Measurements from ENCODE around the gene SUN5. TPM values are rescaled to one million over a fixed set of nuclear protein-coding genes. Genes with fewer than 3 reads are reported as not detected.
"Not testable (repeated sequence)": the region's sequence is repeated elsewhere in the genome, so short reads cannot be mapped to it uniquely, and the experiment has no call there.

SUN5 gene
- total RNA-seq, 1 experiment from 2014 or later: not detected

GRCh38 chr20:32962646-32963045 lies 41.6 kb downstream of the SUN5 start:
- not testable (repeated sequence) for H3K4me1 ChIP-seq (ENCODE audit: low read length); H3K4me3 ChIP-seq (ENCODE audit: low read length); H3K27me3 ChIP-seq (ENCODE audit: low read length); H3K9me2 ChIP-seq (replicated peaks; ENCODE audit: insufficient read depth, low read length); H2AFZ ChIP-seq (ENCODE audit: low read length); H3K79me2 ChIP-seq (ENCODE audit: low read length); DNase-seq; H3K27ac ChIP-seq (ENCODE audit: low read length); H3K9ac ChIP-seq (ENCODE audit: low read length); H3K36me3 ChIP-seq (ENCODE audit: insufficient read depth, low read length); H4K20me1 ChIP-seq (ENCODE audit: insufficient read depth, low read depth, low read length); H3K9me3 ChIP-seq (ENCODE audit: low read length); H3K4me2 ChIP-seq (ENCODE audit: low read depth, low read length, poor library complexity, severe bottlenecking)

GRCh38 chr20:32962053-32962452 lies 42.2 kb downstream of the SUN5 start:
- Histone ChIP-seq H3K27me3 (ENCODE audit: low read length) (no peaks in the 10 kb centered on the region), H3K27ac (ENCODE audit: low read length) (no peak overlapping the region), H3K9ac (ENCODE audit: low read length) (no peak overlapping the region), H3K4me3 (ENCODE audit: low read length) (no peak overlapping the region), H3K4me1 (ENCODE audit: low read length) (no peaks in the 10 kb centered on the region), H3K9me3 (ENCODE audit: low read length) (no peaks in the 10 kb centered on the region), H3K36me3 (ENCODE audit: insufficient read depth, low read length) (no peaks in the 10 kb centered on the region), H3K4me2 (ENCODE audit: low read depth, low read length, poor library complexity, severe bottlenecking) (no peak overlapping the region), H4K20me1 (ENCODE audit: insufficient read depth, low read depth, low read length) (no peaks in the 10 kb centered on the region), H2AFZ (ENCODE audit: low read length) (no peak overlapping the region), H3K9me2 (replicated peaks; ENCODE audit: insufficient read depth, low read length) (no peaks in the 10 kb centered on the region), H3K79me2 (ENCODE audit: low read length) (no peaks in the 10 kb centered on the region)
- DNase-seq: no peak

GRCh38 chr20:32960849-32961731 lies 43.1 kb downstream of the SUN5 start:
- Histone ChIP-seq H3K9me3 (ENCODE audit: low read length) (no peaks in the 10 kb centered on the region), H3K4me3 (ENCODE audit: low read length) (no peak overlapping the region), H3K27ac (ENCODE audit: low read length) (no peak overlapping the region), H3K4me1 (ENCODE audit: low read length) (no peaks in the 10 kb centered on the region), H3K9me2 (replicated peaks; ENCODE audit: insufficient read depth, low read length) (no peaks in the 10 kb centered on the region), H3K4me2 (ENCODE audit: low read depth, low read length, poor library complexity, severe bottlenecking) (no peak overlapping the region), H3K9ac (ENCODE audit: low read length) (no peak overlapping the region), H3K36me3 (ENCODE audit: insufficient read depth, low read length) (no peaks in the 10 kb centered on the region), H3K27me3 (ENCODE audit: low read length) (no peaks in the 10 kb centered on the region), H4K20me1 (ENCODE audit: insufficient read depth, low read depth, low read length) (no peaks in the 10 kb centered on the region), H3K79me2 (ENCODE audit: low read length) (no peaks in the 10 kb centered on the region), H2AFZ (ENCODE audit: low read length) (no peak overlapping the region)
- DNase-seq: peak; percentile 22

GRCh38 chr20:32960222-32960518 lies 44.1 kb downstream of the SUN5 start:
- Histone ChIP-seq H4K20me1 (ENCODE audit: insufficient read depth, low read depth, low read length) (no peaks in the 10 kb centered on the region), H3K9ac (ENCODE audit: low read length) (no peak overlapping the region), H3K9me3 (ENCODE audit: low read length) (no peaks in the 10 kb centered on the region), H2AFZ (ENCODE audit: low read length) (no peak overlapping the region), H3K4me1 (ENCODE audit: low read length) (no peaks in the 10 kb centered on the region), H3K4me3 (ENCODE audit: low read length) (no peak overlapping the region), H3K27me3 (ENCODE audit: low read length) (no peaks in the 10 kb centered on the region), H3K4me2 (ENCODE audit: low read depth, low read length, poor library complexity, severe bottlenecking) (no peak overlapping the region), H3K27ac (ENCODE audit: low read length) (no peak overlapping the region), H3K36me3 (ENCODE audit: insufficient read depth, low read length) (no peaks in the 10 kb centered on the region), H3K9me2 (replicated peaks; ENCODE audit: insufficient read depth, low read length) (no peaks in the 10 kb centered on the region), H3K79me2 (ENCODE audit: low read length) (no peaks in the 10 kb centered on the region)
- no peak for DNase-seq

- H3K27ac ChIP-seq (ENCODE audit: low read length): no peak overlapping the region
- no peaks in the 10 kb centered on the region for H4K20me1 ChIP-seq (ENCODE audit: insufficient read depth, low read depth, low read length)
- no peak overlapping the region for H3K4me3 ChIP-seq (ENCODE audit: low read length)
- H3K36me3 ChIP-seq (ENCODE audit: insufficient read depth, low read length): no peaks in the 10 kb centered on the region
- no peaks in the 10 kb centered on the region for H3K79me2 ChIP-seq (ENCODE audit: low read length)
- no peak overlapping the region for H3K9ac ChIP-seq (ENCODE audit: low read length)
- no peaks in the 10 kb centered on the region for H3K27me3 ChIP-seq (ENCODE audit: low read length)
- no peaks in the 10 kb centered on the region for H3K4me1 ChIP-seq (ENCODE audit: low read length)
- H2AFZ ChIP-seq (ENCODE audit: low read length): no peak overlapping the region
- no peaks in the 10 kb centered on the region for H3K9me3 ChIP-seq (ENCODE audit: low read length)
- no peak overlapping the region for H3K4me2 ChIP-seq (ENCODE audit: low read depth, low read length, poor library complexity, severe bottlenecking)
- no peak for DNase-seq
- no peaks in the 10 kb centered on the region for H3K9me2 ChIP-seq (replicated peaks; ENCODE audit: insufficient read depth, low read length)
These were observed 44.6 kb downstream of the SUN5 start for GRCh38 chr20:32959351-32960221.

GRCh38 chr20:32958574-32958973 lies 45.7 kb downstream of the SUN5 start:
- H3K27ac ChIP-seq (ENCODE audit: low read length): no peak overlapping the region

GRCh38 chr20:32957459-32957858 lies 46.8 kb downstream of the SUN5 start:
- no peak overlapping the region for H3K4me3 ChIP-seq (ENCODE audit: low read length)
- no peaks in the 10 kb centered on the region for H3K27me3 ChIP-seq (ENCODE audit: low read length)
- no peak overlapping the region for H3K9ac ChIP-seq (ENCODE audit: low read length)
- no peaks in the 10 kb centered on the region for H3K36me3 ChIP-seq (ENCODE audit: insufficient read depth, low read length)
- no peaks in the 10 kb centered on the region for H3K9me2 ChIP-seq (replicated peaks; ENCODE audit: insufficient read depth, low read length)
- H4K20me1 ChIP-seq (ENCODE audit: insufficient read depth, low read depth, low read length): no peaks in the 10 kb centered on the region
- no peaks in the 10 kb centered on the region for H3K79me2 ChIP-seq (ENCODE audit: low read length)
- no peak overlapping the region for H3K27ac ChIP-seq (ENCODE audit: low read length)
- no peaks in the 10 kb centered on the region for H3K9me3 ChIP-seq (ENCODE audit: low read length)
- no peak overlapping the region for H2AFZ ChIP-seq (ENCODE audit: low read length)
- DNase-seq: peak; percentile 34
- H3K4me2 ChIP-seq (ENCODE audit: low read depth, low read length, poor library complexity, severe bottlenecking): no peak overlapping the region
- no peaks in the 10 kb centered on the region for H3K4me1 ChIP-seq (ENCODE audit: low read length)

More at GRCh38 chr20:32958574-32958973, 45.7 kb downstream of the SUN5 start:
- H3K27me3 ChIP-seq (ENCODE audit: low read length): no peaks in the 10 kb centered on the region
- no peak overlapping the region for H3K4me3 ChIP-seq (ENCODE audit: low read length)
- H3K4me2 ChIP-seq (ENCODE audit: low read depth, low read length, poor library complexity, severe bottlenecking): no peak overlapping the region
- no peaks in the 10 kb centered on the region for H3K9me2 ChIP-seq (replicated peaks; ENCODE audit: insufficient read depth, low read length)
- no peaks in the 10 kb centered on the region for H3K4me1 ChIP-seq (ENCODE audit: low read length)
- H3K9ac ChIP-seq (ENCODE audit: low read length): no peak overlapping the region
- DNase-seq: no peak
- no peaks in the 10 kb centered on the region for H4K20me1 ChIP-seq (ENCODE audit: insufficient read depth, low read depth, low read length)
- H3K36me3 ChIP-seq (ENCODE audit: insufficient read depth, low read length): no peaks in the 10 kb centered on the region
- H2AFZ ChIP-seq (ENCODE audit: low read length): no peak overlapping the region
- H3K9me3 ChIP-seq (ENCODE audit: low read length): no peaks in the 10 kb centered on the region
- no peaks in the 10 kb centered on the region for H3K79me2 ChIP-seq (ENCODE audit: low read length)

GRCh38 chr20:32950539-32950938 lies 53.7 kb downstream of the SUN5 start:
- not testable (repeated sequence) for H3K36me3 ChIP-seq (ENCODE audit: insufficient read depth, low read length); H3K9me2 ChIP-seq (replicated peaks; ENCODE audit: insufficient read depth, low read length); H3K79me2 ChIP-seq (ENCODE audit: low read length); H3K9ac ChIP-seq (ENCODE audit: low read length); H4K20me1 ChIP-seq (ENCODE audit: insufficient read depth, low read depth, low read length); DNase-seq; H3K9me3 ChIP-seq (ENCODE audit: low read length); H3K4me3 ChIP-seq (ENCODE audit: low read length); H3K27me3 ChIP-seq (ENCODE audit: low read length); H3K4me1 ChIP-seq (ENCODE audit: low read length); H3K4me2 ChIP-seq (ENCODE audit: low read depth, low read length, poor library complexity, severe bottlenecking); H3K27ac ChIP-seq (ENCODE audit: low read length); H2AFZ ChIP-seq (ENCODE audit: low read length)
